NCI-H1417 treated with DMSO at 0.1 percent for 48 hours (cell line): Measurements from ENCODE around the gene PRMT6.
"Not testable (repeated sequence)": the region's sequence is repeated elsewhere in the genome, so short reads cannot be mapped to it uniquely, and the experiment has no call there.

Experiments used
- DNase-seq: peaks from one replicate; lab custom pipeline; 2025; lab: John Stamatoyannopoulos, UW

PRMT6 gene

DNA sequence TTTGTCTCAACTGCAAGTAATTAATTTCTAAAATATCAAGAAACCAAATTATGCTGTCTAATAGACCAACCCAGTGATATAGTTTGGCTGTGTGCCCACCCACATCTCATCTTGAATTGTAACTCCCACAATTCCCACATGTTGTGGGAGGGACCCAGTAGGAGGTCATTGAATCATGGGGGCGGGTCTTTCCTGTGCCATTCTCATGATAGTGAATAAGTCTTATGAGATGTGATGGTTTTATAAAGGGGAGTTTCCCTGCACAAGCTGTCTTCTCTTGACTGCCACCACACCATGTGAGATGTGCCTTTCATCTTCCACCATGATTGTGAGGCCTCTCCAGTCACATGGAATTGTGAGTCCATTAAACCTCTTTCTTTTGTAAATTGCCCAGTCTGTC lies 36.9 kb downstream of the PRMT6 start:
- not testable (repeated sequence) for DNase-seq

- no peak for DNase-seq
Observed at GRCh38 chr1:107095647-107096046, 39.2 kb downstream of the PRMT6 start.

GRCh38 chr1:107096690-107097089 lies 40.2 kb downstream of the PRMT6 start:
- no peak for DNase-seq

DNA sequence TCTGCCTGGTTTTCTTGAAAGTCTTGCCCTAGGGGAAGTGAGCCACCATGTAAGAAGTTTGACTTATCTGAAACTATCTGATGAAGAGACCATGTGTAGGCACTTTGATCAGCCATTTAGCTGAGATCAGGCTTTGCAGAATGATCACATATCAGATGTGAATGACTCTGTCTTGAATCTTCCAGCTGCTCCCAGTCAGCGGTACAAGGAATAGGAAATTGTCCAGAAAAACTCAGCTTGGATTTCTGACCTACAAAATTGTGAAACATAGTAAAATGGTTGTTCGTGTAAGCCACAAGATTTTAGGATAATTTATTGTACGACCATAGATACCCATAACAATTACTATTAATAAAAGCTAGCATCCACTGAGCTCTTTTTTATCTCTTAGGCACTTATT lies 42.5 kb downstream of the PRMT6 start:
- DNase-seq = no peak

DNA sequence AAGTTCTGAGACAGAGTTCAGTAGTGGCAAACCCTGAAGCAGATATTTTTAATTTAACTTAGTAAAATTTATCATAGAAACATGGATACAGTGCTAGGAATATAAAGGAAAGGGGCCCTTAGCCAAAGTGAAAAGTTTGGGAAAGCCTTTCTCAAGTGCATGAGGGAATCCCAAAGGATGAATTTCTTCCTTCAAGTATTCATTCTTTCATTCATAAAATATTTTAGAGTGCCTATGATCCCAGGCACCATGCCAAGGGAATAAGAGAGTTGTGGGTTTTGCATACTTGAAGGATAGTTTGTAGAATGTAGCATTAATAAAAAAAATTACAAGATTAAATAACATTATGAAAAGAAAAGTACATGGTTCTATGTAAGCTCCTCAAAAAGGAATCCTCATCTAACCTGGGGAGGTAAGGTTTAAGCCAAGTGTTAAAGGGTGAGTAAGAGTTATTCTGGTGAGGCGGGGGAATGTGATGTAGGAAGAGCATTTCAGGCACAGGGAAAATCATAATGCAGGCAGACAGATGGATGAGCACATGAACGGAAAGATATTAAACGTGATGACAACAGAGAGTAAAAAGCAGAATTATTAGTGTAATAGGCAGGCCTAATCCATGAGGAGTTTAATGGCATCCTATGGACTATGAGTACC lies 44.0 kb downstream of the PRMT6 start:
- DNase-seq = no peak

GRCh38 chr1:107105914-107106313 lies 49.4 kb downstream of the PRMT6 start:
- DNase-seq = no peak
